ENCODE results near the gene NRCAM. TPM values are rescaled to one million over a fixed set of nuclear protein-coding genes. Genes with fewer than 3 reads are reported as not detected.

NRCAM gene
- total and polyA plus RNA-seq, 2 of the 8 experiments (the other 6 are each of a cell fraction or from before 2014, with no cell fraction given): 2.7 to 3.8 TPM

- Histone ChIP-seq H3K4me3 (ENCODE audit: extremely low read depth in 1 of 4, insufficient read depth in 2 of 4, low read depth in 3 of 4, low read length in 4 of 4) (no peak overlapping the region), H3K23me2 (ENCODE audit: low read depth, low read length) (no peaks in the 10 kb centered on the region), H3K56ac (replicated peaks; ENCODE audit: insufficient read length, low read depth, low read length) (no peak overlapping the region), H2BK15ac (ENCODE audit: low read length) (no peak overlapping the region), H3K27me3 (replicated peaks in 1 of 4; ENCODE audit: control insufficient read depth in 3 of 4, extremely low read depth in 1 of 4, insufficient read depth in 3 of 4, low read length in 3 of 4) (no peaks in the 10 kb centered on the region), H3K9me3 (ENCODE audit: insufficient read depth in 2 of 2, low read depth in 1 of 2, low read length in 1 of 2) (no peaks in the 10 kb centered on the region), H3K9ac (replicated peaks in 1 of 4; ENCODE audit: extremely low read depth in 1 of 4, low read depth in 3 of 4, low read length in 3 of 4) (no peak overlapping the region), H2BK120ac (replicated peaks; ENCODE audit: low read depth, low read length) (no peak overlapping the region), H3K4ac (replicated peaks; ENCODE audit: insufficient read length, low read depth, low read length) (no peak overlapping the region), H2AK5ac (ENCODE audit: low read depth, low read length) (no peak overlapping the region), H2BK12ac (ENCODE audit: low read depth, low read length) (no peak overlapping the region), H4K20me1 (replicated peaks in 1 of 2; ENCODE audit: control insufficient read depth in 1 of 2, insufficient read depth in 2 of 2, low read length in 2 of 2) (no peaks in the 10 kb centered on the region), H3K23ac (ENCODE audit: insufficient read length) (no peak overlapping the region), H4K5ac (ENCODE audit: insufficient read length, low read depth, low read length) (no peak overlapping the region), H3K27ac (ENCODE audit: low read depth, low read length) (no peak overlapping the region), H2AFZ (ENCODE audit: low read length) (no peak overlapping the region), H4K91ac (replicated peaks; ENCODE audit: insufficient read length, low read length) (no peak overlapping the region), H3K18ac (ENCODE audit: extremely low read depth, low read length) (no peak overlapping the region), H4K8ac (ENCODE audit: extremely low read depth, insufficient read depth, low read length) (no peak overlapping the region), H2BK20ac (ENCODE audit: low read length) (no peak overlapping the region), H3K79me1 (ENCODE audit: low read depth, low read length) (no peaks in the 10 kb centered on the region), H2BK5ac (ENCODE audit: low read depth, low read length) (no peak overlapping the region), H3K79me2 (ENCODE audit: control insufficient read depth in 1 of 2, insufficient read depth in 2 of 2, low read length in 2 of 2) (no peaks in the 10 kb centered on the region), H3K14ac (ENCODE audit: insufficient read length) (no peak overlapping the region), H3K4me2 (ENCODE audit: insufficient read depth in 1 of 2, low read depth in 2 of 2, low read length in 2 of 2) (no peak overlapping the region), H3K36me3 (ENCODE audit: control insufficient read depth in 2 of 4, insufficient read depth in 4 of 4, low read length in 3 of 4) (no peaks in the 10 kb centered on the region), H3K4me1 (replicated peaks in 1 of 4; ENCODE audit: control insufficient read depth in 3 of 4, insufficient read depth in 4 of 4, low read length in 3 of 4) (peaks cover 0 to 6% (median 1%) of the 10 kb centered on the region in 4 experiments; a peak in 1 of 7 replicates)
- ChIA-PET CTCF (ENCODE audit: partially characterized antibody) (interaction anchor here (0.6 to 9.3 kb wide), 7 partner anchors 8 to 635 kb away, joined by 3 to 64 read pairs (median 5); no protein-coding TSS in a partner anchor), POLR2A (ENCODE audit: partially characterized antibody) (no interaction called here)
- FAIRE-seq (no peak), DNase-seq (ENCODE audit: low read depth in 1 of 2, low spot score in 2 of 2) (no peak)
- no peak for TF ChIP-seq SIN3A (conservative IDR thresholded peaks at IDR 0.05 in 1 of 2, IDR thresholded peaks at IDR 0.05 in 1 of 2; ENCODE audit: low read depth in 1 of 2, low read length in 2 of 2)
- WGBS, 2 experiments (ENCODE audit: extremely low coverage in 1 of 2, insufficient coverage in 1 of 2, insufficient read length in 1 of 2, insufficient replicate concordance in 2 of 2, low coverage in 1 of 2, low lambda C conversion rate in 2 of 2, missing lambda C conversion rate in 1 of 2): 92% methylated on average over 3 of the region's 3 CpGs; no CpG with 5 or more reads in 1 of the 2 experiments
Measured at GRCh38 chr7:108137040-108137439, 319.2 kb downstream of the NRCAM start.

Data from H1 (cell line).